Rectal smooth muscle tissue (tissue), 1 donor: ENCODE data around the gene FAT1.

Experiments
- H3K27ac ChIP-seq: one replicate; pipeline ENCODE4 v1.7.0; 2013; ENCODE audit warnings: low read depth, low read length, inconsistent platforms
- H3K27me3 ChIP-seq: one replicate; pipeline ENCODE4 v1.7.0; 2013; ENCODE audit warnings: low read length; ENCODE audit not compliant: control insufficient read depth, insufficient read depth
- H3K36me3 ChIP-seq: one replicate; pipeline ENCODE4 v1.7.0; 2013; ENCODE audit warnings: low read length; ENCODE audit not compliant: control insufficient read depth, insufficient read depth
- H3K4me1 ChIP-seq: one replicate; pipeline ENCODE4 v1.7.0; 2013; ENCODE audit warnings: low read length; ENCODE audit not compliant: control insufficient read depth, insufficient read depth
- H3K4me3 ChIP-seq: one replicate; pipeline ENCODE4 v1.7.0; 2013; ENCODE audit warnings: low read length
- H3K9ac ChIP-seq: one replicate; pipeline ENCODE4 v1.7.0; 2013; ENCODE audit warnings: low read length

The FAT1 gene

GRCh38 chr4:186630128-186630527 lies 93.5 kb downstream of the FAT1 start:
- Histone ChIP-seq H3K27ac (no peak overlapping the region), H3K36me3 (peaks cover 10% of the 10 kb centered on the region), H3K4me1 (no peaks in the 10 kb centered on the region), H3K4me3 (no peak overlapping the region), H3K9ac (no peak overlapping the region), H3K27me3 (no peaks in the 10 kb centered on the region)

GRCh38 chr4:186628058-186628711 lies 95.5 kb downstream of the FAT1 start:
- peaks cover 7% of the 10 kb centered on the region for H3K36me3 ChIP-seq
- no peaks in the 10 kb centered on the region for H3K27me3 ChIP-seq
- H3K4me3 ChIP-seq = no peak overlapping the region
- no peaks in the 10 kb centered on the region for H3K4me1 ChIP-seq
- no peak overlapping the region for H3K27ac ChIP-seq
- H3K9ac ChIP-seq = no peak overlapping the region

GRCh38 chr4:186627226-186627865 lies 96.3 kb downstream of the FAT1 start:
- Histone ChIP-seq H3K4me1 (no peaks in the 10 kb centered on the region), H3K9ac (no peak overlapping the region), H3K27ac (no peak overlapping the region), H3K27me3 (no peaks in the 10 kb centered on the region), H3K36me3 (peaks cover 7% of the 10 kb centered on the region), H3K4me3 (no peak overlapping the region)

- Histone ChIP-seq H3K4me3 (no peak overlapping the region), H3K27me3 (no peaks in the 10 kb centered on the region), H3K36me3 (peaks cover 11% of the 10 kb centered on the region), H3K27ac (no peak overlapping the region), H3K4me1 (no peaks in the 10 kb centered on the region), H3K9ac (no peak overlapping the region)
Measured at GRCh38 chr4:186624951-186625350, 98.7 kb downstream of the FAT1 start.

- Histone ChIP-seq H3K9ac (no peak overlapping the region), H3K4me1 (no peaks in the 10 kb centered on the region), H3K4me3 (no peak overlapping the region), H3K36me3 (peaks cover 13% of the 10 kb centered on the region), H3K27me3 (no peaks in the 10 kb centered on the region), H3K27ac (no peak overlapping the region)
Measured at GRCh38 chr4:186623546-186623945, 100.1 kb downstream of the FAT1 start.

- H3K27ac ChIP-seq = no peak overlapping the region
- H3K36me3 ChIP-seq = peaks cover 13% of the 10 kb centered on the region
- H3K27me3 ChIP-seq = no peaks in the 10 kb centered on the region
- no peak overlapping the region for H3K4me3 ChIP-seq
- H3K9ac ChIP-seq = no peak overlapping the region
- H3K4me1 ChIP-seq = no peaks in the 10 kb centered on the region
Measured at GRCh38 chr4:186622788-186623464, 100.7 kb downstream of the FAT1 start.

GRCh38 chr4:186621959-186622553 lies 101.6 kb downstream of the FAT1 start:
- Histone ChIP-seq H3K27me3 (no peaks in the 10 kb centered on the region), H3K9ac (no peak overlapping the region), H3K27ac (no peak overlapping the region), H3K36me3 (peaks cover 15% of the 10 kb centered on the region), H3K4me1 (no peaks in the 10 kb centered on the region), H3K4me3 (no peak overlapping the region)

GRCh38 chr4:186619088-186619487 lies 104.6 kb downstream of the FAT1 start:
- Histone ChIP-seq H3K27me3 (no peaks in the 10 kb centered on the region), H3K4me1 (no peaks in the 10 kb centered on the region), H3K9ac (no peak overlapping the region), H3K4me3 (no peak overlapping the region), H3K27ac (no peak overlapping the region), H3K36me3 (peaks cover 23% of the 10 kb centered on the region)

GRCh38 chr4:186617921-186618320 lies 105.7 kb downstream of the FAT1 start:
- H3K4me3 ChIP-seq = no peak overlapping the region
- no peak overlapping the region for H3K27ac ChIP-seq
- no peaks in the 10 kb centered on the region for H3K4me1 ChIP-seq
- no peaks in the 10 kb centered on the region for H3K27me3 ChIP-seq
- H3K36me3 ChIP-seq = peaks cover 30% of the 10 kb centered on the region
- no peak overlapping the region for H3K9ac ChIP-seq

- Histone ChIP-seq H3K4me3 (no peak overlapping the region), H3K27ac (no peak overlapping the region), H3K9ac (no peak overlapping the region), H3K36me3 (peaks cover 8% of the 10 kb centered on the region), H3K4me1 (no peaks in the 10 kb centered on the region), H3K27me3 (no peaks in the 10 kb centered on the region)
Measured at GRCh38 chr4:186607490-186607889, 116.2 kb downstream of the FAT1 start.

- Histone ChIP-seq H3K4me1 (no peaks in the 10 kb centered on the region), H3K27me3 (no peaks in the 10 kb centered on the region), H3K27ac (no peak overlapping the region), H3K36me3 (peaks cover 10% of the 10 kb centered on the region), H3K4me3 (no peak overlapping the region), H3K9ac (no peak overlapping the region)
Measured at GRCh38 chr4:186606591-186606992, 117.1 kb downstream of the FAT1 start.

GRCh38 chr4:186605261-186605865 lies 118.3 kb downstream of the FAT1 start:
- peaks cover 10% of the 10 kb centered on the region for H3K36me3 ChIP-seq
- H3K9ac ChIP-seq = no peak overlapping the region
- H3K27me3 ChIP-seq = no peaks in the 10 kb centered on the region
- H3K4me1 ChIP-seq = no peaks in the 10 kb centered on the region
- no peak overlapping the region for H3K4me3 ChIP-seq
- H3K27ac ChIP-seq = no peak overlapping the region
